Activated CD8-positive, alpha-beta T cell treated with anti-CD3 and anti-CD28 coated beads, Interleukin-2, amount 10 ng/mL, durations not matched to agents 7 days and 5 days (primary cell): ENCODE data around the gene RAB3GAP2. TPM values are rescaled to one million over a fixed set of nuclear protein-coding genes. Genes with fewer than 3 reads are reported as not detected.
A peak's percentile ranks its signal among the peaks of the same experiment; 100 is the strongest.
"Not testable (repeated sequence)": the region's sequence is repeated elsewhere in the genome, so short reads cannot be mapped to it uniquely, and the experiment has no call there.

ENCODE experiments used
- ATAC-seq: fragments of 150-1000 bp; cut with Tn5 transposase; one replicate; pipeline ENCODE4 v1.10.0; 2021; ENCODE audit warnings: moderate library complexity
- CTCF ChIA-PET: fragments of 350-600 bp; sonication (Branson Sonifier 250); formaldehyde crosslinking; loops from one replicate; lab custom pipeline; 2021; ENCODE audit warnings: antibody characterized with exemption; lab: Charles Lee
- POLR2A ChIA-PET: fragments of 350-600 bp; sonication (Branson Sonifier 250); formaldehyde crosslinking; loops from one replicate; lab custom pipeline; 2021; ENCODE audit warnings: antibody characterized with exemption; lab: Charles Lee
- DNase-seq: peaks from one replicate; pipeline ENCODE4 v3.0.0-alpha.2; 2020
- H3K27ac Mint-ChIP-seq: one replicate; pipeline ENCODE4 v1.8.0; 2021; ENCODE audit warnings: mild to moderate bottlenecking, mixed read lengths
- H3K27me3 Mint-ChIP-seq: one replicate; pipeline ENCODE4 v1.8.0; 2021; ENCODE audit warnings: low read depth, mixed read lengths
- H3K36me3 Mint-ChIP-seq: one replicate; pipeline ENCODE4 v1.8.0; 2021; ENCODE audit warnings: low read depth, mixed read lengths
- H3K4me1 Mint-ChIP-seq: one replicate; pipeline ENCODE4 v1.8.0; 2021; ENCODE audit warnings: low read depth, mixed read lengths
- H3K4me3 Mint-ChIP-seq: one replicate; pipeline ENCODE4 v1.8.0; 2021; ENCODE audit warnings: mild to moderate bottlenecking, mixed read lengths
- H3K9me3 Mint-ChIP-seq: one replicate; pipeline ENCODE4 v1.8.0; 2022; ENCODE audit warnings: mixed read lengths; ENCODE audit not compliant: insufficient read depth
- total RNA-seq, 2 experiments: library from RNA; stranded (reverse); gene quantifications; one replicate each; pipeline ENCODE4 v1.2.3, GENCODE V29; 2021

The RAB3GAP2 gene
- total RNA-seq, 2 experiments from 2014 or later: 46.1 to 52.3 TPM

DNA sequence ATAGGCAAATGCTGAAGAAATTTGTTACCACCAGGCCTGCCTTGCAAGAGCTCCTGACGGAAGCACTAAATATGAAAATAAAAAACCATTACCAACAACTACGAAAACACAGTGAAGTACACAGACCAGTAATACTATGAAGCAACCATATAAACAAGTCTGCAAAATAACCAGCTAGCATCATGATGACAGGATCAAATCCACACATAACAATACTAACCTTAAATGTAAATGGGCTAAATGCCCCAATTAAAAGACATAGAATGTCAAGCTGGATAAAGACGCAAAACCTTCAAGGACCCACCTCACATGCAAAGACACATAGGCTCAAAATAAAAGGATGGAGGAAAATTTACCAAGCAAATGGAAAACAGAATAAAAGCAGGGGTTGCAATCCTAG lies 16.1 kb downstream of the RAB3GAP2 start:
- H3K4me3 Mint-ChIP-seq, H3K27ac Mint-ChIP-seq, DNase-seq, H3K27me3 Mint-ChIP-seq, CTCF ChIA-PET, ATAC-seq, POLR2A ChIA-PET: not testable (repeated sequence)
- Mint-ChIP-seq H3K4me1 (peaks cover 18% of the 10 kb centered on the region), H3K36me3 (peaks cover 79% of the 10 kb centered on the region), H3K9me3 (peaks cover 26% of the 10 kb centered on the region)

GRCh38 chr1:220255204-220255603 lies 17.0 kb downstream of the RAB3GAP2 start:
- no peak for ATAC-seq
- Mint-ChIP-seq H3K4me3 (no peak overlapping the region), H3K27me3 (no peaks in the 10 kb centered on the region), H3K36me3 (peaks cover 78% of the 10 kb centered on the region), H3K4me1 (peaks cover 17% of the 10 kb centered on the region), H3K9me3 (peaks cover 20% of the 10 kb centered on the region), H3K27ac (no peak overlapping the region)
- no peak for DNase-seq
- ChIA-PET POLR2A (no interaction called here), CTCF (no interaction called here)

GRCh38 chr1:220253290-220253689 lies 19.0 kb downstream of the RAB3GAP2 start:
- H3K27ac Mint-ChIP-seq: not testable (repeated sequence)

DNA sequence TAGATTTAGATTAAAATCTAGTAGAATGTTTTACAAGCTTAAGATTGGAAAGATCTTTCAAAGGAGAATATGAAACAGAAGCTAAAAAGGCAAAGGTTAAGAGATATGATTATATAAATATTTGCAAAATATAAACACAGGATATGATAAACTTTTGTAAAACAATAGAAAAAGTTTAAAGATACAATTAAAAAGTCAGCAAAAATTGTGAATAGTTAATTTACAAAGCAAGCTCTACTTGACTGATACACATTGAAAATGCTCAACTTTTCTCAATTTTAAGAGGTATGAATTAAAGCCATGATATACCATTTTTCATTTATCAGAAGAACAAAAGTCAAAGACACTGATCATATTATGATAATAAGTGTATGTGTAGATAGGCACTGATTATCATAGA lies 21.0 kb downstream of the RAB3GAP2 start:
- CTCF ChIA-PET: no interaction called here
- H3K9me3 Mint-ChIP-seq: peaks cover 19% of the 10 kb centered on the region
- H3K27ac Mint-ChIP-seq: no peak overlapping the region
- H3K27me3 Mint-ChIP-seq: no peaks in the 10 kb centered on the region
- POLR2A ChIA-PET: no interaction called here
- peaks cover 78% of the 10 kb centered on the region for H3K36me3 Mint-ChIP-seq
- no peak for ATAC-seq
- no peak overlapping the region for H3K4me3 Mint-ChIP-seq
- no peak for DNase-seq
- H3K4me1 Mint-ChIP-seq: no peaks in the 10 kb centered on the region

More at GRCh38 chr1:220253290-220253689, 19.0 kb downstream of the RAB3GAP2 start:
- DNase-seq, POLR2A ChIA-PET, H3K4me3 Mint-ChIP-seq, CTCF ChIA-PET, H3K4me1 Mint-ChIP-seq, H3K27me3 Mint-ChIP-seq: not testable (repeated sequence)
- peaks cover 84% of the 10 kb centered on the region for H3K36me3 Mint-ChIP-seq
- ATAC-seq: peak; percentile 79
- peaks cover 22% of the 10 kb centered on the region for H3K9me3 Mint-ChIP-seq

DNA sequence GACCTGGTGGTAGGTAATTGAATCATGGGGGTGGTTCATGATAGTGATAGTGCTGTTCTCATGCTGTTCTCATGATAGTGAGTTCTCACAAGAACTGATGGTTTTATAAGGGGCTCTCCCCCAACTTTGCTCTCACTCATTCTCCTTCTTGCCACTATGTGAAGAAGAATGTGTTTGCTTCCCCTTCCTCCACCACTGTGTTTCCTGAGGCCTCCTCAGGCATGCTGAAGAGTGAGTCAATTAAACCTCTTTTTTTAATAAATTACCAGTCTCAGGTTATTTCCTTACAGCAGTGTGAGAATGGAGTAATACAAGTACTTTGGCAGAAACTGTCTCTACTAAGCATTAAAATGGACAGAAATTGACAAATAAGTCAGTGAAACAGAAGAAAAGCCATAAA lies 21.6 kb downstream of the RAB3GAP2 start:
- H3K27ac Mint-ChIP-seq: no peak overlapping the region
- POLR2A ChIA-PET: no interaction called here
- H3K9me3 Mint-ChIP-seq: peaks cover 19% of the 10 kb centered on the region
- no peaks in the 10 kb centered on the region for H3K27me3 Mint-ChIP-seq
- CTCF ChIA-PET: no interaction called here
- H3K36me3 Mint-ChIP-seq: peaks cover 77% of the 10 kb centered on the region
- no peak overlapping the region for H3K4me3 Mint-ChIP-seq
- ATAC-seq: no peak
- no peak for DNase-seq
- peaks cover 1% of the 10 kb centered on the region for H3K4me1 Mint-ChIP-seq

GRCh38 chr1:220249522-220249921 lies 22.7 kb downstream of the RAB3GAP2 start:
- H3K36me3 Mint-ChIP-seq: peaks cover 78% of the 10 kb centered on the region
- no peak overlapping the region for H3K27ac Mint-ChIP-seq
- H3K4me1 Mint-ChIP-seq: peaks cover 1% of the 10 kb centered on the region
- ChIA-PET POLR2A (interaction anchor here (0.6 kb wide), 1 partner anchor 84 kb away, joined by 3 read pairs; no protein-coding TSS in a partner anchor), CTCF (no interaction called here)
- no peak for ATAC-seq
- no peak for DNase-seq
- H3K4me3 Mint-ChIP-seq: no peak overlapping the region
- no peaks in the 10 kb centered on the region for H3K27me3 Mint-ChIP-seq
- peaks cover 24% of the 10 kb centered on the region for H3K9me3 Mint-ChIP-seq

DNA sequence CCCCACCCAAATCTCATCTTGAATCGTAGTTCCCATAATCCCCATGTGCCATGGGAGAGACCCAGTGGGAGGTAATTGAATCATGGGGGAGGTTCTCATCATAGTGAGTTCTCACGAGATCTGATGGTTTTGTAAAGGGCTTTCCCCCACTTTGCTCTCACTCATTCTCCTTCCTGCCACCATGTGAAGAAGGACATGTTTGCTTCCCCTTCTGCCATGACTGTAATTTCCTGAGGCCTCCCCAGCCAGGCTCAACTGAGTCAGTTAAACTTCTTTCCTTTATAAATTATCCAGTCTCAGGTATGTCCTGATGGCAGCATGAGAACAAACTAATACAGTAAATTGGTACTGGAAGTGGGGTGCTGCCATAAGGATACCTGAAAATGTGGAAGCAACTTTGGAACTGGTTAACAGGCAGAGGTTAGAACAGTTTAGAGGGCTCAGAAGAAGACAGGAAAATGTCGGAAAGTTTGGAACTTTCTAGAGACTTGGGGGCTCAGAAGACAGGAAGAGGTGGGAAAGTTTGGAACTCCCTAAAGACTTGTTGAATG lies 23.5 kb downstream of the RAB3GAP2 start:
- H3K4me3 Mint-ChIP-seq, CTCF ChIA-PET, DNase-seq, POLR2A ChIA-PET, H3K27me3 Mint-ChIP-seq, H3K4me1 Mint-ChIP-seq, H3K27ac Mint-ChIP-seq, ATAC-seq: not testable (repeated sequence)
- H3K36me3 Mint-ChIP-seq: peaks cover 79% of the 10 kb centered on the region
- peaks cover 29% of the 10 kb centered on the region for H3K9me3 Mint-ChIP-seq

DNA sequence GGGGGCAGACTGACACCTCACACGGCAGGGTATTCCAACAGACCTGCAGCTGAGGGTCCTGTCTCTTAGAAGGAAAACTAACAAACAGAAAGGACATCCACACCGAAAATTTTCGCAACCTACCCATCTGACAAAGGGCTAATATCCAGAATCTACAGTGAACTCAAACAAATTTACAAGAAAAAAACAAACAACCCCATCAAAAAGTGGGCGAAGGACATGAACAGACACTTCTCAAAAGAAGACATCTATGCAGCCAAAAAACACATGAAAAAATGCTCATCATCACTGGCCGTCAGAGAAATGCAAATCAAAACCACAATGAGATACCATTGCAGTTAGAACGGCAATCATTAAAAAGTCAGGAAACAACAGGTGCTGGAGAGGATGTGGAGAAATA lies 26.4 kb downstream of the RAB3GAP2 start:
- POLR2A ChIA-PET, H3K27me3 Mint-ChIP-seq, H3K4me3 Mint-ChIP-seq, CTCF ChIA-PET, H3K27ac Mint-ChIP-seq, DNase-seq, ATAC-seq, H3K4me1 Mint-ChIP-seq: not testable (repeated sequence)
- Mint-ChIP-seq H3K9me3 (peaks cover 29% of the 10 kb centered on the region), H3K36me3 (peaks cover 62% of the 10 kb centered on the region)

DNA sequence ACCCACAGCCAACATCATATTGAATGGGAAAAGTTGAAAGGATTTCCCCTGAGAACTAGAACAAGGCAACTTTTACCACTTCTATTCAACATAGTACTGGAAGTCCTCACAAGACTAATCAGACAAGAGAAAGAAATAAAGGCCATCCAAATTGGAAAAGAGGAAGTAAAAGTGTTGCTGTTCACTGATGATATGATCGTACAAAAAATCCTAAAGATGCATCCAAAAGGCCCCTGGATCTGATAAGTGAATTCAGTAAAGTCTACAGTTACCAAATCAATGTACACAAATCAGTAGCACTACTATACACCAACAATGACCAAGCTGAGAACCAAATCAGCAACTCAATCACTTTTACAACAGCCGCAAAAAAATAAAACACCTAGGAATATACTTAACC lies 28.3 kb downstream of the RAB3GAP2 start:
- DNase-seq (no peak), ATAC-seq (no peak)
- ChIA-PET CTCF (no interaction called here), POLR2A (no interaction called here)
- Mint-ChIP-seq H3K36me3 (peaks cover 45% of the 10 kb centered on the region), H3K9me3 (peaks cover 16% of the 10 kb centered on the region), H3K27me3 (no peaks in the 10 kb centered on the region), H3K27ac (no peak overlapping the region), H3K4me1 (peaks cover 1% of the 10 kb centered on the region), H3K4me3 (no peak overlapping the region)

- peaks cover 1% of the 10 kb centered on the region for H3K4me1 Mint-ChIP-seq
- DNase-seq (no peak), ATAC-seq (no peak)
- ChIA-PET POLR2A (no interaction called here), CTCF (no interaction called here)
- H3K36me3 Mint-ChIP-seq: peaks cover 28% of the 10 kb centered on the region
- peaks cover 10% of the 10 kb centered on the region for H3K9me3 Mint-ChIP-seq
- H3K4me3 Mint-ChIP-seq: no peak overlapping the region
- H3K27ac Mint-ChIP-seq: no peak overlapping the region
- H3K27me3 Mint-ChIP-seq: no peaks in the 10 kb centered on the region
Measured at GRCh38 chr1:220241072-220241663, 31.1 kb downstream of the RAB3GAP2 start.

DNA sequence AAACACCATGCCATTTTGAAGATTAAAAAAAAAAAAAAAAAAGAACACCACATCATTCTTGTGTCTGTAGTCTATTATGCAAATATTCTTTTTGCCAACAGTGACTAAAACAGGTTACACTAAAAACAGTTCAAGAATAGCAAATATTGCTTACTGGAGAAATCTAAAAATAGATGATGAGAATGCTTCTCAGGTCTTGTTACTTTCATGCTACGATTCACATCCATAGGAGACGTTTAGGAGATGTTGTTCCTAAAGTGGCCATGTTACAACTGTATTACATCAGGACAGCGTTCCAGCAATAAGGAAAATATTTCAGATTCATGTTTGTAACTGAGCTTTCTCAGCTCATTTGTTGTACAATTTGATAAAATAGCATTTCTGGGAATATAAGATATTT lies 32.3 kb downstream of the RAB3GAP2 start:
- no peak overlapping the region for H3K4me3 Mint-ChIP-seq
- ATAC-seq: no peak
- POLR2A ChIA-PET: no interaction called here

GRCh38 chr1:220239213-220239612 lies 33.0 kb downstream of the RAB3GAP2 start:
- Mint-ChIP-seq H3K36me3 (peaks cover 16% of the 10 kb centered on the region), H3K9me3 (peaks cover 2% of the 10 kb centered on the region), H3K27me3 (no peaks in the 10 kb centered on the region), H3K4me1 (no peaks in the 10 kb centered on the region), H3K27ac (no peak overlapping the region), H3K4me3 (no peak overlapping the region)
- no peak for ATAC-seq
- ChIA-PET POLR2A (no interaction called here), CTCF (no interaction called here)
- no peak for DNase-seq

More for the DNA sequence above, 32.3 kb downstream of the RAB3GAP2 start:
- CTCF ChIA-PET: no interaction called here
- Mint-ChIP-seq H3K4me1 (no peaks in the 10 kb centered on the region), H3K36me3 (peaks cover 23% of the 10 kb centered on the region), H3K27ac (no peak overlapping the region), H3K9me3 (peaks cover 10% of the 10 kb centered on the region), H3K27me3 (no peaks in the 10 kb centered on the region)
- no peak for DNase-seq
